Chondrocyte (in vitro differentiated cells): ENCODE measurements around the gene CGB1. TPM values are rescaled to one million over a fixed set of nuclear protein-coding genes. Genes with fewer than 3 reads are reported as not detected.
"Not testable (repeated sequence)": the region's sequence is repeated elsewhere in the genome, so short reads cannot be mapped to it uniquely, and the experiment has no call there.

ENCODE experiments used
- DNase-seq: peaks from one replicate; pipeline ENCODE4 v3.0.0; 2021; ENCODE audit warnings: mixed read lengths, low spot score
- H3K27ac Mint-ChIP-seq: one replicate; pipeline ENCODE4 v1.8.0; 2021; ENCODE audit warnings: mild to moderate bottlenecking, moderate library complexity, mixed read lengths; ENCODE audit not compliant: unreplicated experiment
- H3K27me3 Mint-ChIP-seq: 2 replicates; pipeline ENCODE4 v1.8.0; 2021; ENCODE audit warnings: low read depth, mixed read lengths
- H3K36me3 Mint-ChIP-seq: 2 replicates; pipeline ENCODE4 v1.8.0; 2021; ENCODE audit warnings: low read depth, mixed read lengths
- H3K4me1 Mint-ChIP-seq: 2 replicates; pipeline ENCODE4 v1.8.0; 2021; ENCODE audit warnings: low read depth, mild to moderate bottlenecking, mixed read lengths
- H3K4me3 Mint-ChIP-seq: one replicate; pipeline ENCODE4 v1.8.0; 2021; ENCODE audit warnings: mild to moderate bottlenecking, moderate library complexity, mixed read lengths; ENCODE audit not compliant: unreplicated experiment
- H3K9me3 Mint-ChIP-seq: 2 replicates; pipeline ENCODE4 v1.8.0; 2021; ENCODE audit warnings: low read depth, mixed read lengths
- CTCF ChIP-seq: fragments of 200-600 bp; sonication (generic); IDR thresholded peaks from 2 replicates; pipeline ENCODE4 v1.5.0; 2021; ENCODE audit warnings: antibody characterized with exemption, mild to moderate bottlenecking, moderate library complexity
- total RNA-seq: library from RNA; stranded (reverse); gene quantifications from 3 replicates; pipeline ENCODE4 v1.2.1, GENCODE V29; 2021

Gene CGB1
- total RNA-seq, 1 donor from 2014 or later = 0.92 TPM

- Mint-ChIP-seq H3K27me3 (no peaks in the 10 kb centered on the region), H3K4me3 (no peak overlapping the region), H3K27ac (no peak overlapping the region), H3K4me1 (peaks cover 13% of the 10 kb centered on the region), H3K36me3 (peaks cover 1% of the 10 kb centered on the region), H3K9me3 (no peaks in the 10 kb centered on the region)
- no peak for DNase-seq
- TF ChIP-seq CTCF = no peak
These were observed 44.6 kb upstream of the CGB1 start for GRCh38 chr19:49081273-49081672.

DNA sequence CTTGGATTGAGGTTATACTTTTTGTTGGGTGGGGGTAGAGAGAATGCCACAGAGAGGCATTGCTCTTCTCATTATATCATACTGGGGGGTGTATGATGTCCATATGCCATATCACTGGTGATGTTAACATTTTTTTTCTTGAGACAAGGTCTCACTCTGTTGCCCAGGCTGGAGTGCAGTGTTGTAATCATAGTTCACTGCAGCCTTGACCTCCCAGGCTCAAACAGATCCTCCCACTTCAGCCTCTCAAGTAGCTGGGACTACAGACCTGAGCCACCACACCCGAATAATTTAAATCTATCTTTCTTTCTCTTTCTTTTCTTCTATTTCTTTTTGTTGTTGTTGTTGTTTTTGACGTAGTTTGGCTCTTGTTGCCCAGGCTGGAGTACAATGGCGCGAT, 43.7 kb upstream of the CGB1 start:
- Mint-ChIP-seq H3K36me3 (no peaks in the 10 kb centered on the region), H3K4me3 (no peak overlapping the region), H3K4me1 (peaks cover 8% of the 10 kb centered on the region), H3K27ac (no peak overlapping the region), H3K9me3 (no peaks in the 10 kb centered on the region), H3K27me3 (no peaks in the 10 kb centered on the region)
- no peak for DNase-seq
- TF ChIP-seq CTCF = no peak

- H3K4me3 Mint-ChIP-seq, H3K4me1 Mint-ChIP-seq, H3K9me3 Mint-ChIP-seq, DNase-seq, H3K27ac Mint-ChIP-seq, H3K36me3 Mint-ChIP-seq: not testable (repeated sequence)
- peaks cover 16% of the 10 kb centered on the region for H3K27me3 Mint-ChIP-seq
- TF ChIP-seq CTCF = peak; percentile 82
These were observed 38.2 kb upstream of the CGB1 start for GRCh38 chr19:49074869-49075268.

DNA sequence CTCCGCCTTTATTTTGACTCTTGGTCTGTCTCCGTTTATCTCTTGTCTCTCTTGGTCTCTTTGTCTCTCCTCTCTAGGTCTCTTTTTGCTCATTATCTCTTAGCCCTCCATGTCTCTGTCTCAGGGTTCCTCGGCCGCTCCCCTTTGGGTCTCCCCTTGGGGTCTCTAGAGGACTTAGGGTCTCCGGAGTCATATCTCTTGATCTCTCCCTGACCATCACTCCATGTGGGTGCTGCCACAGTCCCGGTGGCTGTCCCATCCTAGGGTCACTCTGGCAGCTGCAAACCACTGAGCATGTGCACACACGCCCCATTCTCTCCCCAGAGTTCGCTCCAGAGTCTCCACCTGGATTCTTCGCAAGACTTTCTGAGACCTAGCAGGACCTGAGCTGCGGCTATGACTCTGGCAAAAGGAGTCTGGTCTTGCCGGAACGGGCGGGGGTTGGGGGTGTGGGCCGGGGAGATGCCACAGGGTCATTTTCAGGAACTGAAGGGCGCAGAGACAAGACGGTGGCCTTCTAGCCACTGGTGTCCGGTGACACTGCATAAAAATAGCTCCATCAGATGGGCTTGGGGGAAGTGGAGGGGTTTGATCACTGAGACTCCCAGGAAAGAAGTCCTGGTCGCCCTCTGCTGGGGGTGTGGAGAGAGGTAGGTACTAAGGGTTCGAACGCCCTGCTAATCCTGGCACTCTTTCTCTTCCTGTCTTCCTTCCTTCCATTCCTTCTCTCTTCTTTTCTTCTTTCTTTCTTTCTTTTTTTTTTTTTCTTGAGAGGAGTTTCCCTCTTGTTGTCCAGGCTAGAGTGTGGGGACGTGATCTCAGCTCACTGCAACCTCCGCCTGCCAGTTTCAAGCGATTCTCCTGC, 37.1 kb upstream of the CGB1 start:
- H3K4me3 Mint-ChIP-seq = peak overlapping the region; percentile 69
- H3K4me1 Mint-ChIP-seq = peaks cover 10% of the 10 kb centered on the region

More for the DNA sequence above, 37.1 kb upstream of the CGB1 start:
- H3K36me3 Mint-ChIP-seq = peaks cover 4% of the 10 kb centered on the region
- H3K9me3 Mint-ChIP-seq = peaks cover 6% of the 10 kb centered on the region
- peak; percentile 27 for TF ChIP-seq CTCF
- H3K27me3 Mint-ChIP-seq = peaks cover 16% of the 10 kb centered on the region
- H3K27ac Mint-ChIP-seq = no peak overlapping the region
- no peak for DNase-seq
